Panc1 (cell line): ENCODE data around the gene ACADSB. TPM values are rescaled to one million over a fixed set of nuclear protein-coding genes. Genes with fewer than 3 reads are reported as not detected.
A peak's percentile ranks its signal among the peaks of the same experiment; 100 is the strongest.

ENCODE experiments used
- ATAC-seq: fragments of 200-7000 bp; cut with Tn5 transposase; 2 replicates; pipeline ENCODE4 v1.9.1; 2020; ENCODE audit warnings: mild to moderate bottlenecking, moderate library complexity
- BruUV-seq: library from RNA; stranded (reverse); fragments of 400-500 nt; replicated peaks from 2 replicates; lab custom pipeline; 2021; lab: Mats Ljungman, UMichigan
- CTCF ChIA-PET: fragments of 300-600 bp; sonication (Branson Sonifier 250); formaldehyde crosslinking; loops from one replicate; lab custom pipeline; 2022; ENCODE audit warnings: antibody characterized with exemption; lab: Charles Lee
- POLR2A ChIA-PET: fragments of 300-600 bp; sonication (Branson Sonifier 250); formaldehyde crosslinking; loops from one replicate; lab custom pipeline; 2022; ENCODE audit warnings: antibody characterized with exemption; lab: Charles Lee
- DNase-seq: peaks from one replicate; pipeline ENCODE4 v3.0.0-alpha.2; 2010; ENCODE audit warnings: low read depth, low spot score
- H3K27ac ChIP-seq: 2 replicates; pipeline ENCODE4 v1.5.1; 2011; ENCODE audit warnings: mild to moderate bottlenecking, low read length, inconsistent platforms
- H3K27me3 ChIP-seq: fragments of 200-500 bp; sonication (Bioruptor generic); 2 replicates; pipeline ENCODE4 v1.6.0; 2014; ENCODE audit warnings: low read length, inconsistent platforms; ENCODE audit not compliant: control insufficient read depth, insufficient read depth
- H3K36me3 ChIP-seq: fragments of 200-500 bp; sonication (Bioruptor generic); 2 replicates; pipeline ENCODE4 v1.5.1; 2014; ENCODE audit warnings: inconsistent platforms, mild to moderate bottlenecking, low read length, moderate library complexity; ENCODE audit not compliant: control insufficient read depth, insufficient read depth
- H3K4me1 ChIP-seq: 2 replicates; pipeline ENCODE4 v1.5.1; 2011; ENCODE audit warnings: inconsistent platforms, mild to moderate bottlenecking, low read length, moderate library complexity; ENCODE audit not compliant: control insufficient read depth, insufficient read depth
- H3K4me3 ChIP-seq, 2 experiments: 2 replicates each; pipeline ENCODE4 v1.5.1; 2011 to 2012; ENCODE audit warnings: low read depth in 2 of 2, low read length in 2 of 2, mild to moderate bottlenecking in 2 of 2, inconsistent platforms in 1 of 2, moderate library complexity in 1 of 2
- H3K9me3 ChIP-seq: fragments of 200-500 bp; sonication (Bioruptor generic); 2 replicates; pipeline ENCODE4 v1.5.1; 2014; ENCODE audit warnings: low read depth, mild to moderate bottlenecking, inconsistent platforms, low read length, moderate library complexity; ENCODE audit not compliant: control insufficient read depth, insufficient read depth
- POLR2AphosphoS5 ChIP-seq: IDR thresholded peaks from 2 replicates; pipeline ENCODE4 v1.6.1; 2012; ENCODE audit warnings: mild to moderate bottlenecking, low read depth, low read length, moderate library complexity
- SIN3A ChIP-seq: IDR thresholded peaks from 2 replicates; pipeline ENCODE4 v1.6.1; 2012; ENCODE audit warnings: low read depth, mild to moderate bottlenecking, low read length, moderate library complexity, borderline replicate concordance; ENCODE audit not compliant: insufficient read depth
- TCF7L2 ChIP-seq: IDR thresholded peaks from 2 replicates; pipeline ENCODE4 v1.6.1; 2011; ENCODE audit warnings: mild to moderate bottlenecking, low read depth, low read length, inconsistent platforms
- in situ Hi-C: cut with HindIII; loops from 2 replicates; pipeline ENCODE4 v1.10.0; 2016; ENCODE audit warnings: low sequenced_read_pairs, low pct_unique_long_range_greater_than_20kb
- intact Hi-C: fragments of 100-400 bp; cut with micrococcal nuclease; formaldehyde crosslinking; loops from one replicate; pipeline ENCODE4 v1.10.0; 2022; ENCODE audit not compliant: unreplicated experiment
- total RNA-seq: library from RNA; stranded (reverse); gene quantifications from one replicate; pipeline ENCODE4 v1.2.1, GENCODE V29; 2021; ENCODE audit not compliant: unreplicated experiment
- TF ChIP-seq, protein P1 (sequence below): fragments of 450-650 bp; IDR thresholded peaks from 2 replicates; pipeline ENCODE4 v1.5.1; 2017; ENCODE audit warnings: mild to moderate bottlenecking
- TF ChIP-seq, protein P2 (sequence below), 2 experiments: IDR thresholded peaks; 2 replicates each; pipeline ENCODE4 v1.6.1; 2011 to 2012; ENCODE audit warnings: low read depth in 2 of 2, control low read depth in 1 of 2, low read length in 1 of 2, mild to moderate bottlenecking in 1 of 2, moderate library complexity in 1 of 2; ENCODE audit not compliant: insufficient read depth in 1 of 2

ACADSB gene
- total RNA-seq, 1 experiment from 2014 or later: 19.2 TPM

DNA sequence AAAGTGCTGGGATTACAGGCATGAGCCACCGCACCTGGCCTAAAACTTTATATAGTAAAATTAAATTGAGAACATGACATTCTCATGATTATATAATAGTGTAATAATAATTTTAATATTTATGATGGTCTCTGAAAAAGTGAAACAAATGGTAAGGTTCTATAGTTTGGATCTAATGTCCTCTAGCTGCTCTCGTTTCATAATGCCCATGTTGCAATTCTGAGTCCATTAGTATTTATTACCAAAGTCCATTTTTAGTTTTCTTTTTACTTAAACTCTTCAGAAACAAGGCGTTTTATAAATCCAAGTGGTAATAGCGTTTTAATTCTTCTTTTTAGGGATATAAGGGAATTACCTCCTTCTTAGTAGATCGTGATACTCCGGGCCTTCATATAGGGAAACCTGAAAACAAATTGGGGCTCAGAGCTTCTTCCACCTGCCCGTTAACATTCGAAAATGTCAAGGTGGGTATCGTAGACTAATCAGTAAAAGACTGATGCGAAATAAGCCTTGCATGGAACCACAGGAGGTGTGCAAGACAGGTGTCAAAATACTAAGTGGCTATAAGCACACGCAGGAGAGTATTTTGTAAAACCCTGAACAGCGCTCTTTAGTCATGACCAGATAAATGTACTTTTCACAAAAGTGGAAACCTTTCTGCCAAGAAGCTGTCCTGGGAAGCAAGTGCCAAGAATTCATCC, 34.1 kb downstream of the ACADSB start:
- in situ Hi-C loops: no loop called here

DNA sequence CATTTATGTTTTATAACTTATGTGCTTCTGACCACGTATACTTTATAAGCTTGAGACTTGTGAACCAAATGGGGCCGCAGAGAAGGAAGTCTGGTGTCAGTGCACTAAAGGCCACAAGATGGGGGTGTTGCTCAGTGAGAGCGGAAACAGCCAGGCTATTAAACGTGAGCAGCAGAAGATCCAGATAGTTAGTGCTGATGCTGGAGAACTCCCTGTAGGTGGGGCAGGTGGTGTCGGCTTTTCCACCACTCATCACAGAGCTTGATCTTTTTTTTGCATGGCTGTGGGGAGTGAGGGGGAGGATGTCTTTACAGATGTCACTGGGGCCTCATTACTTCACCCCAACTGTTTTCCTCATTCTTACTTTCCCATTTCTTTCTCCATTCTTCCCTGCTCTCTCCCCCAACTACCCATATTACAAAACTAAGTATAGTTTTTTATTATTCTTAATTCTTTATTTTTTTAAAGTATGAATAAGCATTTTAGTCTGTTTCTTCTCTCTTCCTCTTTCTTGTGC, 34.7 kb downstream of the ACADSB start:
- POLR2A ChIA-PET: no interaction called here

More for the DNA sequence above, 34.1 kb downstream of the ACADSB start:
- no peak overlapping the region for H3K4me3 ChIP-seq
- no TSS peak for BruUV-seq
- ChIA-PET POLR2A (no interaction called here), CTCF (interaction anchor here (0.5 to 1.3 kb wide), 10 partner anchors 40 to 517 kb away, joined by 3 to 8 read pairs (median 3); no protein-coding TSS in a partner anchor)
- no peaks in the 10 kb centered on the region for H3K4me1 ChIP-seq
- intact Hi-C loops: loop anchor here (1.0 to 2.0 kb wide), 2 partner anchors 90 to 338 kb away; no protein-coding TSS in a partner anchor
- no peaks in the 10 kb centered on the region for H3K9me3 ChIP-seq
- TF ChIP-seq SIN3A (no peak), POLR2AphosphoS5 (no peak), TCF7L2 (no peak)
- TF ChIP-seq, protein P1, sequence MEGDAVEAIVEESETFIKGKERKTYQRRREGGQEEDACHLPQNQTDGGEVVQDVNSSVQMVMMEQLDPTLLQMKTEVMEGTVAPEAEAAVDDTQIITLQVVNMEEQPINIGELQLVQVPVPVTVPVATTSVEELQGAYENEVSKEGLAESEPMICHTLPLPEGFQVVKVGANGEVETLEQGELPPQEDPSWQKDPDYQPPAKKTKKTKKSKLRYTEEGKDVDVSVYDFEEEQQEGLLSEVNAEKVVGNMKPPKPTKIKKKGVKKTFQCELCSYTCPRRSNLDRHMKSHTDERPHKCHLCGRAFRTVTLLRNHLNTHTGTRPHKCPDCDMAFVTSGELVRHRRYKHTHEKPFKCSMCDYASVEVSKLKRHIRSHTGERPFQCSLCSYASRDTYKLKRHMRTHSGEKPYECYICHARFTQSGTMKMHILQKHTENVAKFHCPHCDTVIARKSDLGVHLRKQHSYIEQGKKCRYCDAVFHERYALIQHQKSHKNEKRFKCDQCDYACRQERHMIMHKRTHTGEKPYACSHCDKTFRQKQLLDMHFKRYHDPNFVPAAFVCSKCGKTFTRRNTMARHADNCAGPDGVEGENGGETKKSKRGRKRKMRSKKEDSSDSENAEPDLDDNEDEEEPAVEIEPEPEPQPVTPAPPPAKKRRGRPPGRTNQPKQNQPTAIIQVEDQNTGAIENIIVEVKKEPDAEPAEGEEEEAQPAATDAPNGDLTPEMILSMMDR: no peak
- TF ChIP-seq, protein P2, sequence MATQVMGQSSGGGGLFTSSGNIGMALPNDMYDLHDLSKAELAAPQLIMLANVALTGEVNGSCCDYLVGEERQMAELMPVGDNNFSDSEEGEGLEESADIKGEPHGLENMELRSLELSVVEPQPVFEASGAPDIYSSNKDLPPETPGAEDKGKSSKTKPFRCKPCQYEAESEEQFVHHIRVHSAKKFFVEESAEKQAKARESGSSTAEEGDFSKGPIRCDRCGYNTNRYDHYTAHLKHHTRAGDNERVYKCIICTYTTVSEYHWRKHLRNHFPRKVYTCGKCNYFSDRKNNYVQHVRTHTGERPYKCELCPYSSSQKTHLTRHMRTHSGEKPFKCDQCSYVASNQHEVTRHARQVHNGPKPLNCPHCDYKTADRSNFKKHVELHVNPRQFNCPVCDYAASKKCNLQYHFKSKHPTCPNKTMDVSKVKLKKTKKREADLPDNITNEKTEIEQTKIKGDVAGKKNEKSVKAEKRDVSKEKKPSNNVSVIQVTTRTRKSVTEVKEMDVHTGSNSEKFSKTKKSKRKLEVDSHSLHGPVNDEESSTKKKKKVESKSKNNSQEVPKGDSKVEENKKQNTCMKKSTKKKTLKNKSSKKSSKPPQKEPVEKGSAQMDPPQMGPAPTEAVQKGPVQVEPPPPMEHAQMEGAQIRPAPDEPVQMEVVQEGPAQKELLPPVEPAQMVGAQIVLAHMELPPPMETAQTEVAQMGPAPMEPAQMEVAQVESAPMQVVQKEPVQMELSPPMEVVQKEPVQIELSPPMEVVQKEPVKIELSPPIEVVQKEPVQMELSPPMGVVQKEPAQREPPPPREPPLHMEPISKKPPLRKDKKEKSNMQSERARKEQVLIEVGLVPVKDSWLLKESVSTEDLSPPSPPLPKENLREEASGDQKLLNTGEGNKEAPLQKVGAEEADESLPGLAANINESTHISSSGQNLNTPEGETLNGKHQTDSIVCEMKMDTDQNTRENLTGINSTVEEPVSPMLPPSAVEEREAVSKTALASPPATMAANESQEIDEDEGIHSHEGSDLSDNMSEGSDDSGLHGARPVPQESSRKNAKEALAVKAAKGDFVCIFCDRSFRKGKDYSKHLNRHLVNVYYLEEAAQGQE (IDR thresholded peaks at IDR 0.05; ENCODE audit: insufficient read depth in 1 of 2, low read depth in 2 of 2, low read length in 1 of 2): no peak
- H3K27ac ChIP-seq: no peak overlapping the region
- ATAC-seq (peak; percentile 56), DNase-seq (no peak)
- H3K36me3 ChIP-seq: no peaks in the 10 kb centered on the region
- H3K27me3 ChIP-seq: no peaks in the 10 kb centered on the region

More for the DNA sequence above, 34.7 kb downstream of the ACADSB start:
- Histone ChIP-seq H3K9me3 (no peaks in the 10 kb centered on the region), H3K36me3 (no peaks in the 10 kb centered on the region), H3K4me1 (no peaks in the 10 kb centered on the region), H3K27me3 (no peaks in the 10 kb centered on the region), H3K4me3 (no peak overlapping the region), H3K27ac (no peak overlapping the region)
- CTCF ChIA-PET: interaction anchor here (0.5 to 1.3 kb wide), 9 partner anchors 46 to 517 kb away, joined by 3 to 5 read pairs (median 3); no protein-coding TSS in a partner anchor
- in situ Hi-C loops (no loop called here), intact Hi-C loops (loop anchor here (1.0 to 2.0 kb wide), 2 partner anchors 90 to 337 kb away; no protein-coding TSS in a partner anchor)
- no peak for TF ChIP-seq TCF7L2
- TF ChIP-seq POLR2AphosphoS5: no peak
- TF ChIP-seq, protein P1: peak; percentile 93
- peak; percentile 98 for ATAC-seq
- DNase-seq: peak; percentile 65
- BruUV-seq: no TSS peak
